ENCODE results near the gene CHD2.

DNA sequence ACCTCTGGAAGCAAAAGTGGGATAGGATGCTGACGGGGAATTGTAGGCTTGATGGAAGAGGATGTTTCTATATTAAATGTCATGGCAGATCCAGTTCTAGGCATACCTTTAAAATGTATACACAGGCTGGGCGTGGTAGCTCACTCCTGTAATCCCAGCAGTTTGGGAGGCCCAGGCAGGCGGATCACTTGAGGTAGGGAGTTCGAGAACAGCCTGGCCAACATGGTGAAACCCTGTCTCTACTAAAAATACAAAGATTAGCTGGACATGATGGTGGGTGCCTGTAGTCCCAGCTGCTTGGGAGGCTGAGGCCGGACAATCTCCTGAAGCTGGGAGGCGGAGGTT lies 8.6 kb downstream of the CHD2 start:
- TF ChIP-seq, protein P1, sequence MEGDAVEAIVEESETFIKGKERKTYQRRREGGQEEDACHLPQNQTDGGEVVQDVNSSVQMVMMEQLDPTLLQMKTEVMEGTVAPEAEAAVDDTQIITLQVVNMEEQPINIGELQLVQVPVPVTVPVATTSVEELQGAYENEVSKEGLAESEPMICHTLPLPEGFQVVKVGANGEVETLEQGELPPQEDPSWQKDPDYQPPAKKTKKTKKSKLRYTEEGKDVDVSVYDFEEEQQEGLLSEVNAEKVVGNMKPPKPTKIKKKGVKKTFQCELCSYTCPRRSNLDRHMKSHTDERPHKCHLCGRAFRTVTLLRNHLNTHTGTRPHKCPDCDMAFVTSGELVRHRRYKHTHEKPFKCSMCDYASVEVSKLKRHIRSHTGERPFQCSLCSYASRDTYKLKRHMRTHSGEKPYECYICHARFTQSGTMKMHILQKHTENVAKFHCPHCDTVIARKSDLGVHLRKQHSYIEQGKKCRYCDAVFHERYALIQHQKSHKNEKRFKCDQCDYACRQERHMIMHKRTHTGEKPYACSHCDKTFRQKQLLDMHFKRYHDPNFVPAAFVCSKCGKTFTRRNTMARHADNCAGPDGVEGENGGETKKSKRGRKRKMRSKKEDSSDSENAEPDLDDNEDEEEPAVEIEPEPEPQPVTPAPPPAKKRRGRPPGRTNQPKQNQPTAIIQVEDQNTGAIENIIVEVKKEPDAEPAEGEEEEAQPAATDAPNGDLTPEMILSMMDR (IDR thresholded peaks at IDR 0.05; ENCODE audit: low read depth, low read length, poor library complexity, severe bottlenecking): no peak
- no peak for TF ChIP-seq EZH2phosphoT487 (IDR thresholded peaks at IDR 0.05; ENCODE audit: borderline replicate concordance, low read length)
